Measurements from ENCODE around the gene OR52B4.

OR52B4 gene

GRCh38 chr11:4393858-4394223 is 25.7 kb upstream of the OR52B4 start:
- Histone ChIP-seq H3K9me2 (replicated peaks; ENCODE audit: insufficient read depth, low read length) (no peaks in the 10 kb centered on the region), H3K9me3 (ENCODE audit: insufficient read depth, low read length) (no peaks in the 10 kb centered on the region), H3K9ac (ENCODE audit: low read length) (peak overlapping the region; percentile 69; the same call in 1 of the 2 replicates), H3K79me2 (ENCODE audit: insufficient read depth, low read length) (no peaks in the 10 kb centered on the region), H3K4me3 (ENCODE audit: insufficient read depth, low read length, poor library complexity, severe bottlenecking) (no peak overlapping the region), H3F3A (ENCODE audit: insufficient read depth) (no peaks in the 10 kb centered on the region), H2AFZ (ENCODE audit: low read depth, low read length, severe bottlenecking) (peak overlapping the region; percentile 98), H3K27ac (ENCODE audit: low read depth, low read length) (no peak overlapping the region), H3K27me3 (ENCODE audit: low read length) (no peaks in the 10 kb centered on the region), H3K36me3 (ENCODE audit: low read length) (no peaks in the 10 kb centered on the region), H3K4me2 (ENCODE audit: low read depth, low read length, poor library complexity, severe bottlenecking) (peak overlapping the region; percentile 64), H4K20me1 (ENCODE audit: low read depth, low read length) (no peaks in the 10 kb centered on the region)
- TF ChIP-seq, protein P1, sequence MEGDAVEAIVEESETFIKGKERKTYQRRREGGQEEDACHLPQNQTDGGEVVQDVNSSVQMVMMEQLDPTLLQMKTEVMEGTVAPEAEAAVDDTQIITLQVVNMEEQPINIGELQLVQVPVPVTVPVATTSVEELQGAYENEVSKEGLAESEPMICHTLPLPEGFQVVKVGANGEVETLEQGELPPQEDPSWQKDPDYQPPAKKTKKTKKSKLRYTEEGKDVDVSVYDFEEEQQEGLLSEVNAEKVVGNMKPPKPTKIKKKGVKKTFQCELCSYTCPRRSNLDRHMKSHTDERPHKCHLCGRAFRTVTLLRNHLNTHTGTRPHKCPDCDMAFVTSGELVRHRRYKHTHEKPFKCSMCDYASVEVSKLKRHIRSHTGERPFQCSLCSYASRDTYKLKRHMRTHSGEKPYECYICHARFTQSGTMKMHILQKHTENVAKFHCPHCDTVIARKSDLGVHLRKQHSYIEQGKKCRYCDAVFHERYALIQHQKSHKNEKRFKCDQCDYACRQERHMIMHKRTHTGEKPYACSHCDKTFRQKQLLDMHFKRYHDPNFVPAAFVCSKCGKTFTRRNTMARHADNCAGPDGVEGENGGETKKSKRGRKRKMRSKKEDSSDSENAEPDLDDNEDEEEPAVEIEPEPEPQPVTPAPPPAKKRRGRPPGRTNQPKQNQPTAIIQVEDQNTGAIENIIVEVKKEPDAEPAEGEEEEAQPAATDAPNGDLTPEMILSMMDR (IDR thresholded peaks at IDR 0.05; ENCODE audit: insufficient read depth, low read length, poor library complexity, severe bottlenecking), result no peak
- TF ChIP-seq EZH2phosphoT487 (conservative IDR thresholded peaks at IDR 0.05; ENCODE audit: low read length), result no peak

- Histone ChIP-seq H4K20me1 (ENCODE audit: low read depth, low read length) (no peaks in the 10 kb centered on the region), H3K4me2 (ENCODE audit: low read depth, low read length, poor library complexity, severe bottlenecking) (peak within 1 kb of the TSS; percentile 64), H3F3A (ENCODE audit: insufficient read depth) (no peaks in the 10 kb centered on the region), H3K79me2 (ENCODE audit: insufficient read depth, low read length) (no peaks in the 10 kb centered on the region), H3K9me3 (ENCODE audit: insufficient read depth, low read length) (no peaks in the 10 kb centered on the region), H3K27me3 (ENCODE audit: low read length) (no peaks in the 10 kb centered on the region), H2AFZ (ENCODE audit: low read depth, low read length, severe bottlenecking) (peak within 1 kb of the TSS; percentile 98), H3K9me2 (replicated peaks; ENCODE audit: insufficient read depth, low read length) (no peaks in the 10 kb centered on the region), H3K36me3 (ENCODE audit: low read length) (no peaks in the 10 kb centered on the region), H3K27ac (ENCODE audit: low read depth, low read length) (no peak within 1 kb of the TSS), H3K9ac (ENCODE audit: low read length) (peak within 1 kb of the TSS; percentile 69), H3K4me3 (ENCODE audit: insufficient read depth, low read length, poor library complexity, severe bottlenecking) (peak within 1 kb of the TSS; percentile 85)
- TF ChIP-seq, protein P1 (IDR thresholded peaks at IDR 0.05; ENCODE audit: insufficient read depth, low read length, poor library complexity, severe bottlenecking), result no peak
- no peak for TF ChIP-seq EZH2phosphoT487 (conservative IDR thresholded peaks at IDR 0.05; ENCODE audit: low read length)
Observed at GRCh38 chr11:4393209-4393857, 25.1 kb upstream of the OR52B4 start, which contains the start of gene TRIM21. TSS of gene TRIM21 (minus strand) at chr11:4393702. CDS start at chr11:4390409, 3,293 bp downstream.

GRCh38 chr11:4388221-4388620 is 20.0 kb upstream of the OR52B4 start:
- Histone ChIP-seq H3F3A (ENCODE audit: insufficient read depth) (no peaks in the 10 kb centered on the region), H3K27me3 (ENCODE audit: low read length) (no peaks in the 10 kb centered on the region), H4K20me1 (ENCODE audit: low read depth, low read length) (no peaks in the 10 kb centered on the region), H3K4me2 (ENCODE audit: low read depth, low read length, poor library complexity, severe bottlenecking) (no peak overlapping the region), H3K9ac (ENCODE audit: low read length) (no peak overlapping the region), H3K9me3 (ENCODE audit: insufficient read depth, low read length) (no peaks in the 10 kb centered on the region), H3K27ac (ENCODE audit: low read depth, low read length) (no peak overlapping the region), H3K4me3 (ENCODE audit: insufficient read depth, low read length, poor library complexity, severe bottlenecking) (no peak overlapping the region), H2AFZ (ENCODE audit: low read depth, low read length, severe bottlenecking) (no peak overlapping the region), H3K9me2 (replicated peaks; ENCODE audit: insufficient read depth, low read length) (no peaks in the 10 kb centered on the region), H3K36me3 (ENCODE audit: low read length) (no peaks in the 10 kb centered on the region), H3K79me2 (ENCODE audit: insufficient read depth, low read length) (no peaks in the 10 kb centered on the region)
- TF ChIP-seq EZH2phosphoT487 (conservative IDR thresholded peaks at IDR 0.05; ENCODE audit: low read length), result no peak
- TF ChIP-seq, protein P1 (IDR thresholded peaks at IDR 0.05; ENCODE audit: insufficient read depth, low read length, poor library complexity, severe bottlenecking), result no peak

Measured in SU-DHL-6 (cell line).